Right cardiac atrium (tissue), 5 donors: ENCODE measurements around the gene ZFAND3. TPM values are rescaled to one million over a fixed set of nuclear protein-coding genes. Genes with fewer than 3 reads are reported as not detected.
A peak's percentile ranks its signal among the peaks of the same experiment; 100 is the strongest.

ENCODE experiments used
- ATAC-seq, 2 donors: fragments of 200-7000 bp; cut with Tn5 transposase; one replicate each; pipeline versions ENCODE4 v1.8.0 to v1.9.1; 2020; ENCODE audit warnings: moderate library complexity in 2 of 2, mild to moderate bottlenecking in 1 of 2
- DNase-seq, 3 donors: peaks; one replicate each; pipeline ENCODE4 v3.0.0-alpha.2; 2020
- H3K27ac ChIP-seq: one replicate; pipeline ENCODE4 v1.5.1; 2013; ENCODE audit warnings: mild to moderate bottlenecking, low read length, control low read depth, moderate library complexity
- H3K27me3 ChIP-seq: one replicate; pipeline ENCODE4 v1.6.1; 2013; ENCODE audit not compliant: control insufficient read depth, insufficient read depth
- H3K4me1 ChIP-seq: one replicate; pipeline ENCODE4 v1.6.1; 2013; ENCODE audit warnings: low read length; ENCODE audit not compliant: control insufficient read depth, insufficient read depth
- H3K4me3 ChIP-seq: one replicate; pipeline ENCODE4 v1.5.1; 2013; ENCODE audit warnings: low read length, control low read depth
- H3K9me3 ChIP-seq: one replicate; pipeline ENCODE4 v1.6.1; 2013; ENCODE audit warnings: low read length; ENCODE audit not compliant: control insufficient read depth
- WGBS: extraction: QIAGEN DNeasy Blood & Tissue Kit; methylation state at CpG from one replicate; pipeline ENCODE4 v1.1.7; 2013; 5-methylcytosine and 5-hydroxymethylcytosine counted together
- intact Hi-C, 4 donors: fragments of 100-400 bp; cut with DNase I; formaldehyde crosslinking; loops; one replicate each; pipeline versions ENCODE4 v1.11.0 to v1.14.0; 2022 to 2023
- polyA plus RNA-seq: library from polyadenylated mRNA; stranded (reverse); fragments of 200-250 nt; gene quantifications from one replicate; pipeline ENCODE4 v1.2.3, GENCODE V29; 2013
- total RNA-seq, 4 donors: library from RNA; stranded (reverse); fragmentation: NEBNext Ultra II Directional; extraction: Animal tissue kit (Norgen Biotek cat#: 25700); gene quantifications; one replicate each; pipeline ENCODE4 v1.2.1, GENCODE V29; 2021
- donor health status: healthy with polysubstance abuse.
- donor health status: DM: no; HTN: yes; CAD: no.
- donor health status: DM: no; HTN: no; CAD: no.
- donor health status: DM: no; HTN: yes; CAD: no; lungs with severe emphysema.
- donor health status: DM: yes; HTN: yes; CAD: no.

ZFAND3 gene
- total and polyA plus RNA-seq, 5 donors, result 50.1 to 91.4 (median 79.1) TPM

DNA sequence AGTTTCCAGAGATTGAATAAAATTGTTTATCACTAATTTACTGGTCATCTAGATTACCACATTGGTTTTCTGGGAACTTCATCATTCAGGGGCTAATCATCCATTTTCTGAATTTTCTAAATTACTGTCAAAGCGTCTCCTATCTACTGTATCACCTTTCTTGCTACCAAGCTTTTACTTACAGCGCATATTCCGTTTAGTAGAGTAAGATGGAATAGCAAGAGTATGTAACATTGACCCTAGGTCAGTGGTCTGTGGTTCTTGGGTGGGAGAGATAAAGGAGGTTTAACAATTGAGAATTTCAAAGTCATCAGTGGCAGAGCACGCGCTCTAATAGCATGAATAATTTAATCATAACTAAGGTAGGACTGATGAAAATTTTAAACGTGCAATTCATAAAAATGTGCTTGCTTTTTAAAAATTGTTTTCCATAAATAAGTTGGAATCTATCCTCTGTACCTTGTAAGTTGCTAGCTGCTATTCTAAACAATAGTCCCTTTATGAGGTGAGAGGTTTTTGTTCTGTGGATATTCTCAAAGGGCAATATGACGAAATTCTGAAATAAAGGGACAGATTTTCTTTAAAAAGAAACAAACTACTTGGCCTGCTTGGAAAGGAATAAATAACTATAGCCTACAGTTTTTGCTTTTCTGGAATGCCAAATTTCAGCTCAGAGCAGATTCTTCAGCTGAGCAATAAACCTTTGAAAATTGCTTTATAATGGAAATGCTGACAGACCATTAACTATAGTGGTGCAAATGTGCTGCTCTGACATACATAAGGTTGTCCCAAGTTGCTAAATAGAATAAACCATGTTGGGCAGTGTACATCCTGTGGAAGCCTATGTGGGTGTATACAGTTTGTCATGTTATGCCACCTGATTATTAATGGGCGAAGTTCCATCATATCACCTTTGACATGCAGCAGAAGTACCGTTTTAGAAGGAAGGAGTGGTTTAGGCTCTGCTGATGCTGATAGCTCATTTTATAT lies 84.1 kb downstream of the ZFAND3 start:
- DNase-seq (no peak), ATAC-seq (no peak)
- Histone ChIP-seq H3K27me3 (no peaks in the 10 kb centered on the region), H3K27ac (no peak overlapping the region), H3K4me3 (no peak overlapping the region), H3K9me3 (no peaks in the 10 kb centered on the region), H3K4me1 (peaks cover 2% of the 10 kb centered on the region)
- WGBS, result 80% methylated on average over 9 of the region's 9 CpGs
- intact Hi-C loops, result no loop called here

DNA sequence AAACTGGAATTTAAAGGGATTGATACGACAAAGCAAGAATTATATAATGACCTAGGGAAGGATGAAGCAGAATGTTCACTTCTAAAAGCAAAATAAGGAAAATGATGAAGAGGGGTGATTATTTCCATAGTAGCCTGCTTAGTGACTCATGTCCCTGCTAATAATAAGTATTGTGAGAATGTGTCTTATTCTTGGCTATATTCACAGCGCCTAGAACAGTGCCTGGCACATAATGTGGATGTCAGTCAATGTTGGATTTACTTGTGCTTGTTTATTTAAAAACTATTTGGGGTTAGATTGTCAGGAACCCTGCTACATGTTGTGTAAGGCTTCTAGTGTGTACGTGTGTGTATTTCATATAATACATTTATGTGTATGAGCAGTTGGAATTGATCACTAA lies 85.1 kb downstream of the ZFAND3 start:
- Histone ChIP-seq H3K27me3 (no peaks in the 10 kb centered on the region), H3K4me3 (no peak overlapping the region), H3K9me3 (no peaks in the 10 kb centered on the region), H3K27ac (no peak overlapping the region), H3K4me1 (peaks cover 2% of the 10 kb centered on the region)
- intact Hi-C loops, result no loop called here
- WGBS, result 92% methylated on average over 3 of the region's 3 CpGs
- DNase-seq (no peak), ATAC-seq (peak in 1 of 2 donors; percentile 42)

DNA sequence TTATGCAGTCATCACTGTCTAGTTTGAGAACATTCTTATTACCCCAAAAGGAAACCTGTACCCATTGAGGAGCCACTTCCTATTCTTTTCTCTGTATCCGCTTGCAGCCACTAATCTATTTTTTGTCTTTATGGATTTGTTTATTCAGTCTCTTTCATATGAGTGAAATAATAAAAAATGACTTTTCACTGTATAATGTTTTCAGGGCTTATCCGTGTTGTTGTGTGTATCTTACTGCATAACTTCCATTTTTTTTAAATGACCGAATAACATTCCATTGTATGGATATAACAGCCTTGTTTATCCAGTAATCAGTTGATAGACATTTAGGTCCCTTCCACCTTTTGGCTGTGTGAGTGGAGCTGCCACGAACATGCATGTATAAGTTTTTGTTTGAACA lies 86.6 kb downstream of the ZFAND3 start:
- Histone ChIP-seq H3K9me3 (no peaks in the 10 kb centered on the region), H3K4me3 (no peak overlapping the region), H3K27me3 (no peaks in the 10 kb centered on the region), H3K27ac (no peak overlapping the region), H3K4me1 (peaks cover 2% of the 10 kb centered on the region)
- intact Hi-C loops, result no loop called here
- WGBS, result 86% methylated on average over 4 of the region's 4 CpGs
- ATAC-seq, result no peak
- no peak for DNase-seq

DNA sequence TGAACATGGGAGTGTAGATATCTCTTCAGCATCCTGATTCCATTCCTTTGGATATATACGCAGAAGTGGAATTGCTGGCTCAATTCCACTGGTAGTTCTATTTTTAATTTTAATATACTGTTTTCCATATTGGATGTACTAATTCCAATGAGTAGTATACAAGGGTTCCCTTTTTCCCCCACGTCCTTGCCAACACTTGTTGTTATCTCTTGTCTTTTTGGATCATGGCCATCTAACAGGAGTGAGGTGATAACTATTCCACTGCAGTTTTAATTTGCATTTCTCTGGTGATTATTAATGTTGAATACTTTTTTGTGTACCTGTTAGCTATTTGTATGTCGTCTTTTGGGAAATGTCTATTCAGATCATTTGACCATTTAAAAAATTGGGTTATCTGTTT lies 91.5 kb downstream of the ZFAND3 start:
- no peaks in the 10 kb centered on the region for H3K27me3 ChIP-seq
- 71% methylated on average over 3 of the region's 3 CpGs for WGBS
- intact Hi-C loops, result no loop called here
- H3K9me3 ChIP-seq, result no peaks in the 10 kb centered on the region
- no peak for ATAC-seq
- H3K27ac ChIP-seq, result no peak overlapping the region
- H3K4me1 ChIP-seq, result peaks cover 5% of the 10 kb centered on the region
- no peak overlapping the region for H3K4me3 ChIP-seq
- no peak for DNase-seq

DNA sequence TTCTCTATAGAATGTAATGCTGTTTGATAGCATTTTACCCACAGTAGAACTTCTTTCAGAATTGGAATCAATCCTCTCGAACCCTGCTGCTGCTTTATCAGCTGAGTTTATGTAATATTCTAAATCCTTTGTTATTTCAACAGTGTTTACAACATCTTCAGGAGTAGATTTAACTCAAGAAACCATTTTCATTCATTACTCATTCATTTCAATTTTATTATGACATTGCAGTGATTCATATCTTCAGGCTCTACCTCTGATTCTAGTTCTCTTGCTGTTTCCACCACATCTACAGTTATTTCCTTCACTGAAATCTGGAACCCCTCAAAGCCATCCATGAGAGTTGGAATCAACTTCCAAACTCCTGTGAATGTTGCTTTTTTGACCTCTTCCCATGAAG lies 93.7 kb downstream of the ZFAND3 start:
- H3K4me3 ChIP-seq, result no peak overlapping the region
- intact Hi-C loops, result no loop called here
- no peak for DNase-seq
- peaks cover 5% of the 10 kb centered on the region for H3K4me1 ChIP-seq
- WGBS, result 96% methylated on average over 1 of the region's 1 CpG
- H3K27ac ChIP-seq, result no peak overlapping the region
- ATAC-seq, result no peak
- no peaks in the 10 kb centered on the region for H3K9me3 ChIP-seq
- no peaks in the 10 kb centered on the region for H3K27me3 ChIP-seq

DNA sequence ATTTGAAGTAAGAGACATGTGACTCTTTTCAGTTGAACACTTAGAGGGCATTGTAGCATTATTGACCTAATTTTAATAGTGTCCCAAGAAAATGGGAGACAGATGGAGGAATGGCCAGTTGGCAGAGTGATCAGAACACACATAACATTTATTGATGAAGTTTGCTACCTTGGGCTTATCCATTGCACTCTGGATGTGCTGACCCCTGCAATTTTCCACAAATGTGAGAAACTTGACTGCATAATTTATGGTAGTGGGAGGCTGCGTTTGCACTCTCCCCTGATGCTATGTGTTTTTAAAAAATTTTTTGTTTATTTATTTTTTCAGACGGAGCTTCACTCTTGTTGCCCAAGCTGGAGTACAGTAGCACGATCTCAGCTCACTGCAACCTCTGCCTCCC lies 95.9 kb downstream of the ZFAND3 start:
- intact Hi-C loops, result no loop called here
- no peak for DNase-seq
- no peaks in the 10 kb centered on the region for H3K9me3 ChIP-seq
- H3K27me3 ChIP-seq, result no peaks in the 10 kb centered on the region
- 90% methylated on average over 3 of the region's 3 CpGs for WGBS
- H3K4me3 ChIP-seq, result no peak overlapping the region
- peaks cover 5% of the 10 kb centered on the region for H3K4me1 ChIP-seq
- ATAC-seq, result no peak
- H3K27ac ChIP-seq, result no peak overlapping the region

DNA sequence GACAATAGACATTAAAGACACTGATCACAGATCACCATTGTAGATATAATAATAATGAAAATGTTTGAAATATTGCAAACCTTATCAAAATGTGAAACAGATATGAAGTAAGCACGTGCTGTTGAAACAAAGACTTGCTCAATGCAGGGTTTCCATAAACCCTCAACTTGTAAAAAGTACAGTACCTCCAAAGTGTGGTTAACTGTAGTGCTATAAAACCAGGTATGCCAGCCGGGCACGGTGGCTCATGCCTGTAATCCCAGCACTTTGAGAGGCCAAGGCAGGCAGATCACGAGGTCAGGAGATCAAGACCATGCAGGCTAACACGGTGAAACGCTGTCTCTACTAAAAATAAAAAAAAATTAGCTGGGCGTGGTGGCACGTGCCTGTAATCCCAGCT lies 96.6 kb downstream of the ZFAND3 start:
- Histone ChIP-seq H3K4me3 (no peak overlapping the region), H3K4me1 (peaks cover 7% of the 10 kb centered on the region), H3K27ac (no peak overlapping the region), H3K9me3 (no peaks in the 10 kb centered on the region), H3K27me3 (no peaks in the 10 kb centered on the region)
- no peak for DNase-seq
- WGBS, result 86% methylated on average over 8 of the region's 8 CpGs
- intact Hi-C loops, result no loop called here
- ATAC-seq, result no peak

DNA sequence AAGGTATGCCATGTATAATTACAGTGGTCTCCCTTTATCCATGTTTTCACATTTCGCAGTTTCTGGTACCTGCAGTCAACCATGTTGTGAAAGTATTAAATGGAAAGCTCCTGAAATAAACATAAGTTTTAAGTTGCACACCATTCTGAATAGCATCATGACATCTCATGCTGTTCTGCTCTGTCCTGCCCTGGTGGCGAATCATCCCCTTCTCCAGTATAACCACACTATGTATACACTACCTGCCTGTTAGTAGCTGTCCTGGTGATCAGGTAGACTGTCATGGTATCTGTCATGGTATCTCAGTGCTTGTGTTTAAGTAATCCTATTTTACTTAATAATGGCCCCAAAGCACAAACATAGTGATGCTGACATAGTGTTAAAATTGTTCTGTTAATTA lies 97.1 kb downstream of the ZFAND3 start:
- WGBS, result 97% methylated on average over 2 of the region's 2 CpGs
- Histone ChIP-seq H3K27me3 (no peaks in the 10 kb centered on the region), H3K4me3 (no peak overlapping the region), H3K4me1 (peaks cover 6% of the 10 kb centered on the region), H3K27ac (no peak overlapping the region), H3K9me3 (no peaks in the 10 kb centered on the region)
- intact Hi-C loops, result no loop called here
- ATAC-seq, result no peak
- no peak for DNase-seq

DNA sequence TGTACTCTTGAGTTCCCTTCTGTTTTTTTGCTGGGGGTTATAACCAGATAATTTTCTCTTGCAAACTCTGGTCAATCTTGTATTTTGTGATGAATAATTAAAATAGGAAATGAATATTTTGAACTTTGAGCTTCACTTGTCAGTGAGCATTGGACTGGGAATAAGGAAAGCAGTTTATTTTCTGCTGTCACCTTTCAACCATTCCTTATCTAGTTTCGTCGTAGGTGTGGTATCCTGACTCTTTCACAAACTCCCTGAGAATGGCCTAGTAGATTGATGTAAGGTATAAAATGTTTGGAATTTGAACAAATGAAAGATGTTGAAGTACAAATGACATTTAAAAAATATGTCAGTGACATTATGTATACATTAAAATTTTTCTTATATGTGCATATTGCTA lies 98.0 kb downstream of the ZFAND3 start:
- Histone ChIP-seq H3K9me3 (no peaks in the 10 kb centered on the region), H3K27me3 (no peaks in the 10 kb centered on the region), H3K27ac (no peak overlapping the region), H3K4me3 (no peak overlapping the region), H3K4me1 (peaks cover 2% of the 10 kb centered on the region)
- 62% methylated on average over 2 of the region's 2 CpGs for WGBS
- no peak for DNase-seq
- intact Hi-C loops, result no loop called here
- ATAC-seq, result no peak

DNA sequence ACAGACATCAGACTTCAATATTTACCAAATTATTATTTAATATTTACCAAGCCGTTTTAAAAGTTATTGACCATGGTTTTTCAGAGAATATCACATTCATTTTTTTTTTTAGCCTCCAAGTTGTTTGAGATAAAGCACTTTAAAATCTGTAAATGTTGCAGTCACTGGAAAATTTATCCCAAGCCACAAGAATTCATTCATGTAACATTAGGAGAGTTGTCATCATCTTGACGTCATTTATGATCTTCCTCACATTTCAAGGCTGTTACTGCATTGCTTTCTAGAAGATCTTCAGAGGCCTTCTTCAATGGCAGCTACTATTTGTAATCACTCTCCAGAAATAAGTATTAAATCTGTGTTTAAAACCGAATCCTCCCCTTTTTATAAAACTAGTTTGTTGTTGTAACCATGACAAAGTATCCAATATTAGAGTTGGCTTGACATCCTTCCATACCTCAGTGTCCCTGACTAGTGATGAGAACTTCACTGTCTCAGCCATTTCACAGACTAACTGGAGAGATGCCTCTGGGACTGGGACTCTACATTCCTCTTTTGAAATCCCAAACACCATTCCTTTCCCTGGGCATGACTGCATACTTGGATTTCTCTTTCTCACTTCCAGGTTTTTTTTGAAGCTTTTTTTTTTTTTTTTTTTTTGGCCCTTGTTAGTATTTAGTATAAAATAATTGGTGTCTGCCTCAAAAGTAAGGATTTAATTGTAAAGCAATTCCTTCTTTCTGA lies 100.1 kb downstream of the ZFAND3 start:
- intact Hi-C loops, result no loop called here
- 78% methylated on average over 3 of the region's 3 CpGs for WGBS
- H3K4me1 ChIP-seq, result peaks cover 2% of the 10 kb centered on the region

DNA sequence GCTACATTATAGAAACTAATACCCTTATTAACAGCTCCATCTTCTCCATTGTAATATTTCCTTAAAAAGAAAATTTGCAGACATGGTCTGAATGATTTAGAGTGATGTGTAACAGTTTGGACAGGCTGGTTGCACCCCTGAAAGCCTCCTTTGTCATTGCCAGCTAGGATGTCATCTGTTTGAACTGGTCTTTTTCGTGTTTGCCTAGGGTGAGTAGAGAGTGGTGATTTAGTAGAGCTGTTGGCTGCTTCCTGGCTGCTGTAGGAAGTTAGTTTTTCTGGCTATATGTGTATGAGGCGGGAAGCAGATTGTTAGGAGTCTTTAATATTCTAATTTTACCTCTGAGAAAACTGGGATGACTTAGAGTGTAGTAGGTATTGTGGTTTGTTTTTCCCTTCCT lies 101.1 kb downstream of the ZFAND3 start:
- intact Hi-C loops, result no loop called here
- Histone ChIP-seq H3K4me1 (peaks cover 2% of the 10 kb centered on the region), H3K27ac (no peak overlapping the region), H3K27me3 (no peaks in the 10 kb centered on the region), H3K9me3 (no peaks in the 10 kb centered on the region), H3K4me3 (no peak overlapping the region)
- ATAC-seq, result no peak
- DNase-seq, result no peak
- WGBS, result 52% methylated on average over 2 of the region's 2 CpGs

More for the DNA sequence above, 100.1 kb downstream of the ZFAND3 start:
- ATAC-seq, result no peak
- H3K9me3 ChIP-seq, result no peaks in the 10 kb centered on the region
- no peak overlapping the region for H3K27ac ChIP-seq
- no peak for DNase-seq
- H3K4me3 ChIP-seq, result no peak overlapping the region
- no peaks in the 10 kb centered on the region for H3K27me3 ChIP-seq
